ENCODE results near the gene PDLIM1. TPM values are rescaled to one million over a fixed set of nuclear protein-coding genes. Genes with fewer than 3 reads are reported as not detected.
"Not testable (repeated sequence)": the region's sequence is repeated elsewhere in the genome, so short reads cannot be mapped to it uniquely, and the experiment has no call there.

The PDLIM1 gene
- total and polyA plus RNA-seq, 9 donors: 13.9 to 138 (median 35.3) TPM

GRCh38 chr10:95214369-95214768 lies 76.4 kb downstream of the PDLIM1 start:
- TF ChIP-seq POLR2A (IDR thresholded peaks at IDR 0.05) (no peak), CTCF (IDR thresholded peaks at IDR 0.05) (no peak), EP300 (IDR thresholded peaks at IDR 0.05) (no peak)
- Histone ChIP-seq H3K4me1 (ENCODE audit: insufficient read depth) (no peaks in the 10 kb centered on the region), H3K4me3 (no peak overlapping the region), H3K9me3 (no peaks in the 10 kb centered on the region), H3K36me3 (no peaks in the 10 kb centered on the region), H3K27me3 (no peaks in the 10 kb centered on the region), H3K27ac (no peak overlapping the region)
- intact Hi-C loops (cut with DNase I): no loop called here
- 84 to 92% (median 87%) methylated on average over 2 of the region's 2 CpGs for WGBS, 3 donors
- no peak for DNase-seq

GRCh38 chr10:95211606-95212279 lies 79.1 kb downstream of the PDLIM1 start:
- no peak for DNase-seq
- WGBS, 3 donors: 60 to 72% (median 63%) methylated on average over 3 of the region's 3 CpGs
- no peaks in the 10 kb centered on the region for H3K36me3 ChIP-seq
- H3K4me3 ChIP-seq: no peak overlapping the region
- no peaks in the 10 kb centered on the region for H3K4me1 ChIP-seq (ENCODE audit: insufficient read depth)
- no peaks in the 10 kb centered on the region for H3K27me3 ChIP-seq
- no peak overlapping the region for H3K27ac ChIP-seq
- intact Hi-C loops (cut with DNase I): no loop called here
- TF ChIP-seq POLR2A (IDR thresholded peaks at IDR 0.05) (no peak), EP300 (IDR thresholded peaks at IDR 0.05) (no peak), CTCF (IDR thresholded peaks at IDR 0.05) (no peak)
- H3K9me3 ChIP-seq: no peaks in the 10 kb centered on the region

GRCh38 chr10:95209509-95210127 lies 81.2 kb downstream of the PDLIM1 start:
- Histone ChIP-seq H3K9me3 (no peaks in the 10 kb centered on the region), H3K4me1 (ENCODE audit: insufficient read depth) (no peaks in the 10 kb centered on the region), H3K27ac (no peak overlapping the region), H3K4me3 (no peak overlapping the region), H3K27me3 (no peaks in the 10 kb centered on the region), H3K36me3 (no peaks in the 10 kb centered on the region)
- WGBS, 3 donors: 88 to 91% (median 89%) methylated on average over 6 of the region's 6 CpGs
- DNase-seq: no peak
- TF ChIP-seq CTCF (IDR thresholded peaks at IDR 0.05): no peak
- TF ChIP-seq EP300 (IDR thresholded peaks at IDR 0.05): no peak
- TF ChIP-seq POLR2A (IDR thresholded peaks at IDR 0.05): no peak
- intact Hi-C loops (cut with DNase I): no loop called here

- no peaks in the 10 kb centered on the region for H3K4me1 ChIP-seq (ENCODE audit: insufficient read depth)
- H3K4me3 ChIP-seq: no peak overlapping the region
- intact Hi-C loops (cut with DNase I): no loop called here
- H3K27ac ChIP-seq: no peak overlapping the region
- TF ChIP-seq CTCF (IDR thresholded peaks at IDR 0.05): no peak
- no peak for TF ChIP-seq EP300 (IDR thresholded peaks at IDR 0.05)
- no peak for TF ChIP-seq POLR2A (IDR thresholded peaks at IDR 0.05)
- 55 to 59% (median 56%) methylated on average over 8 of the region's 8 CpGs for WGBS, 3 donors
- H3K27me3 ChIP-seq: no peaks in the 10 kb centered on the region
- no peak for DNase-seq
- no peaks in the 10 kb centered on the region for H3K36me3 ChIP-seq
- no peaks in the 10 kb centered on the region for H3K9me3 ChIP-seq
These were observed 82.0 kb downstream of the PDLIM1 start for GRCh38 chr10:95208702-95209391.

GRCh38 chr10:95202865-95203264 lies 87.9 kb downstream of the PDLIM1 start:
- H3K36me3 ChIP-seq; H3K9me3 ChIP-seq; H3K27me3 ChIP-seq; DNase-seq; intact Hi-C loops (cut with DNase I); H3K27ac ChIP-seq; H3K4me1 ChIP-seq (ENCODE audit: insufficient read depth); H3K4me3 ChIP-seq: not testable (repeated sequence)
- WGBS, 3 donors: 76 to 97% (median 80%) methylated on average over 5 of the region's 5 CpGs

Measured in ovary (tissue), 9 donors.